Jurkat, Clone E6-1 (cell line): ENCODE data around the gene EDARADD.

ENCODE experiments used
- DNase-seq: peaks from one replicate; pipeline ENCODE4 v3.0.0-alpha.2; 2011; ENCODE audit warnings: low read depth, low spot score
- H3K4me3 ChIP-seq: 2 replicates; pipeline ENCODE4 v1.5.1; 2011; ENCODE audit warnings: mild to moderate bottlenecking, low read length, control low read depth, moderate library complexity

EDARADD gene

GRCh38 chr1:236530959-236531358 is 136.9 kb downstream of the EDARADD start:
- no peak for DNase-seq
- no peak overlapping the region for H3K4me3 ChIP-seq

- DNase-seq, result no peak
- no peak overlapping the region for H3K4me3 ChIP-seq
Observed at GRCh38 chr1:236532850-236533249, 138.8 kb downstream of the EDARADD start.

DNA sequence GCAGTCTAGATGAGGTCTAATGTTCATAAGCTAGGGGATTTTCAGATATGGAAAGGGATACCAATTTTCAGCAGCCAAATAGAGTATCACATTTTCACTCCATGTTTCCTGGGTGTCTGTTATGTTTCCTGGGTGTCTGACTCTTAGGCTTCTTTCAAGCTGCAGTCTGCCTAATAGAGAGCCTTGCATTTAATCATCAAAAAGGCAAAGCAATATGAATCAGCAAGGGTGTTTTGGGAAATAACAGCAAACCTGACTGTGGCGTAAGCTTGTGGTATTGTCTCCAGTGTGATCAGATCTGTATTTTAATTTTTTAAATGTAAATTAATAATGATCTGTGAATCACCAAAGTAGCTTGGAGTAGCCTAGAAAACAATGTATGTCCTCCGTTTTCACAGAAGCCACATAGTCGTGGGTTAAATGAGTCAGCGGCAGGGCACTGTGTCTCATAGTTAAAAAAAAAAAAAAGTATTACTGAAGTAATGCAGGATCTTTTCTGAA is 140.1 kb downstream of the EDARADD start:
- no peak for DNase-seq
- no peak overlapping the region for H3K4me3 ChIP-seq
